HG02970 (cell line): ENCODE measurements around the gene LIPH.
A peak's percentile ranks its signal among the peaks of the same experiment; 100 is the strongest.

Experiments
- ATAC-seq: cut with Tn5 transposase; IDR thresholded peaks from one replicate; pipeline ENCODE4 v1.9.1; 2021; ENCODE audit warnings: mild to moderate bottlenecking, moderate library complexity, moderate number of reproducible peaks; ENCODE audit not compliant: unreplicated experiment, low FRiP score

Gene LIPH

DNA sequence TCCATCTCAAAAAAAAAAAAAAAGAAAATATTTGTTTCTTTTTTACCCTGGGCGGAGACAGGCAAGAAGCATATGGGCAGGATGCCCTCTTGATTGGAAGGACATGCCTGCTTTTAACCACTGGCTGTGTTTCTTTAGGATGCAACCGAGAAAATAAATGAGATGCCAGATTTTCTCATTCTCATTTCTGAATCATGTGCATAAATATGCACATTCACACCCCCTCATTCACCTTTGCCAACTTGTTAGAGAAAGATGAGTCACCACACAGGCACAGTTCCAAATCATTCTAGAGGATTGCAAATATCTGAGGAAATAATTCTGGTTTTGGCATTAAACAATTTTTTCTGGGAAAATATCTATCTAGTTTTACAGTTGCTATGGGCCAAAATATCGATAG, 3.3 kb downstream of the LIPH start:
- no peak for ATAC-seq

DNA sequence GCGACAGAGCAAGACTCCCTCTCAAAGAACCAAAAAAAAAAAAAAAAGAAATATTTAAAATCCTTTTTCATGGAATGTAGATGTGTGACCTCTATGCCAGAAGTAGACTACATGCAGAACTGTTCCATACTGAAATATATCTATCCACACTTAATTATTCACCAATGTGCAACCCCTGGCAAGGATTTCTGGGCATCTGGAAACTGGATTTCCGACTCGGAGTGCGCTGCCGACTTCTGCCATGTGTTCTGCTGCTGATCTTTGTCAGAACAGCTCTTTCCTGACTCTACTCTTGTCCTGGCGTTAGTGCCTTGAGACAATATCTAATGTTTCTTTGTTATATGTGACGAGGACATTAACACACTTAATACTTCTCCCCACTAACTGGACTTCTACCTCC, 11.7 kb downstream of the LIPH start:
- ATAC-seq, result no peak

DNA sequence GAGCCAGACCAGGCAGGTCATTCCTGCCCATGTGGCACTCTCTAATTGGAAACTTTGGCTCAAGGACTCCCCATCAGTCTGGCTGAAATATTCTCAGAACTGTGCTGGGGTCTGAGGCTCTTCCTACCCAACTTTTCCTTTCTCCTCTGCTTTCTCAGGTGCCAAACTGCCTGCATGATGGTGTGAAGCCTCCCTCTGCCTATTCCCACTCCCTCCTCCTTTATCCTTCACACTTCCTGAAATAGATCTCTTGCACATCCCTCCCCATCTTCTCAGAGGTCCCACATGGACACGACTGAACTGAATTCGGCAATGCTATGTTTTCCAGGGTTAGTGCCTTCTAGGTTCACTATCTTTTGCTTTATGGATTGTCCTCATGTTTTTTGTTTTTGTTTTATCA, 12.5 kb downstream of the LIPH start:
- no peak for ATAC-seq

DNA sequence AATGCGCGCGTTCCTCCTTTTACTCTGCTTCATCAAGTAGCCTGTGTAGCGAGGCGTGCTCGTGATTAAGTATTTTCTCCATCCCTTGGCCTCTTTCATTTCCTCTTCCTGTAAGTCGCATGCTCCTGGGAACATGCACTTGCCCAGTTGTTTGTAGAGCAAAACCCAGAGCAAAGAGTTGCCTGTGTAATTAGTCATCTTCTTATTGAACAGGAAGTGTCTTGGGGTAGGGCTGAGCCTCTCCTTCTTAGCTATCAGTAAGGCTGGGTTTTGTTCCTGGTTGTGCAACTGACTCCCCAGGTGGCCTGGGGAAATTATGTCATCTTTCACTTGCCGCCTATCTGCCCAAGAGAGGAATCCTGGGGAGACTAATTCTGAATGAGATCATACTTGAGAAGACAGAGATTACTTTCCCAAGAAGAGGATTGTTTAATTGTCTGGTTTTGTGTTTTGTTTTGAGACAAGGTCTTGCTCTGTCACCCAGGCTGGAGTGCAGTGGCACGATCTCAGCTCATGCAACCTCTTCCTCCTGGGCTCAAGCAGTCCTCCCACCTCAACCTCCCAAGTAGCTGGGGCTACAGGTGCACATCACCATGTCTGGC, 14.9 kb downstream of the LIPH start:
- ATAC-seq, result peak; percentile 89

DNA sequence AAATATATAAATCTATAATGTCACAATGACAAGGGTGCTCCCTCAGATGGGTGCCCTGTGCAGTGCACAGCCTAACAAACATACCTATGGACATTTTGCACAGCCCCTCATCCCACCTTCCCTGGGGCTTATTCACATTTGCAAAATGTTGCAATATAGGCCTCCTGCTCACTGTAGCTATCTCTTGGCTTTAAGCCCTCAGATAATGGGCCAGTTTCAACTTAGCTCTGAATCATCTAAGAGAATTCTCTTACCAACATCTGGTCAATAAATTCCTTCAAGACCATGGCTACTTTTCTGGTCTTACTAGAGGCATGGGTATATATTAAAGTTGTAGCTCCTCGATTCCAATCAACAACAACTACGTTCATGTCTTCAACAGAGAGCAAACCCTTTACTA, 17.9 kb downstream of the LIPH start:
- no peak for ATAC-seq

DNA sequence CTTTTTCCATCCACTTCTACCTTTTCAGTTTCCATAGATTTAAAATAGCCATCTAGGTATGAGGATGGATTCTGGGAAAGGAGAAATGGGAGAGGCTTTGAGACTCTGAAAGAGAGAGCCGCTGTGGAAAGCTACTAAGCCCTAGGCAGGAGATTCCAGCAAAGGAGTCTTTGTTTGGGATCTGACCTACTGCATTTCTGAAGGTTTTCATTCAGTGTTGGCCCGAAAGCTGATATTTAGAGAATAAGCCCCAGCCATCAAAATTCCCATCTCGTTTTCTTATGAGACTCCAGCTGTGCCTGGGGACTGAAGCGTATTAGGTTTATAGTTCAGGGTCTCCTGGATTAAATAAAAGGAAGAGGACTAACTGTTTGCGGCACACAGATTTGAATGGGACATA, 19.5 kb downstream of the LIPH start:
- ATAC-seq, result no peak

DNA sequence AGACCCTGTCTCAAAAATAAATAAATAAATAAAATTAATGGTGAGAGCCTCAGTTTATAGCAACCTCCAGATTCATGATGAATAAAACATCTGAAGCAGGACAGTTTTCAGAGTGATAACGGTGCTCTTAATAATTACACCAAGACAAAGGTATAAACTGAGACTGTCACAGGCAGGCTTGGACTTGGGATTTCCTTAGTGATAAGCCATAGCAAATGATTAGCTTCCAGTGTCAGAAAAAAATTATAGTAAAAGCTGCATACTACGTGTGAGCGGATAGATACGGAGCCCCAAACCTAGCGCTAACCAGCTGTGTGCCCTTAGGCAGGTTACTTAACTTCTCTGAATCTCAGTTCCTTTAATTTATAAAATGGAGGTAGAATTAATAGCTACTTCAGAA, 21.5 kb downstream of the LIPH start:
- no peak for ATAC-seq

DNA sequence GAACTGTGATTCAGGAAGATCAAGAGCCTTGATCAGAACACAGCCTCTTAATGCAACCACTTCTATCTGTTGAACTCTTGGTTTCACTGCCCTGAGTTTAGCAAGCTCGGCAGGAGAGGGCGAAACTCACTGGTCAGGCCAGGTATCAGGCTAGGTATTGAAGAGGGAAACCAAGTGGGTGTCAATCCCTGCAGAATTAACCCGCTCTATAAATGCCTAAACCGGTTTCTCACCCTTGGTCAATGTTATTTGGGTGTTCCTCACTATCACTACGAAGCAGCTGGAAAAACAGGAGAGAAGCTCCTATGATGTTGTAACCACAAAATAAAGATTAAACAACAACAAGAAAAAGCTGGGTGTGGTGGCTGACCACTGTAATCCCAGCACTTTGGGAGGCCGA, 23.9 kb downstream of the LIPH start:
- ATAC-seq, result no peak

DNA sequence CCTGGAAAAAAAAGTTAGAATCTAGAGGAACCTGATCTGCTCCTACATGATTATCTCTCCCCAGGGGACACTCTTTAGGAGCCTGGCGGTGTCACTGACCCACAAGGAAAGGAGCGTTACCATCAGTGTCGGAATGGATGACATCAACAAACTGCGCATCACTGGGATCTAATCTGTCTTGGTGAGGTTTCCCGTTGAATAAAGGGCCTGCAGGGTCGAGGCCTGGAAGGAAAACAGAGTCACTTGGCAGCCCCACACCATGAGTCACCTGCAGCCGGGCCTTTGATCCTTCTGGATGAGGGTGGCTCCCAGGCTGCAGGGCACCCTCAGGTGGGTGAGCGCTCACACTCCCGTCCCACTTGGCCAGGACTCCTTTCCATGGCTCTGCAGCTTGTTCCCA, 25.0 kb downstream of the LIPH start:
- no peak for ATAC-seq

DNA sequence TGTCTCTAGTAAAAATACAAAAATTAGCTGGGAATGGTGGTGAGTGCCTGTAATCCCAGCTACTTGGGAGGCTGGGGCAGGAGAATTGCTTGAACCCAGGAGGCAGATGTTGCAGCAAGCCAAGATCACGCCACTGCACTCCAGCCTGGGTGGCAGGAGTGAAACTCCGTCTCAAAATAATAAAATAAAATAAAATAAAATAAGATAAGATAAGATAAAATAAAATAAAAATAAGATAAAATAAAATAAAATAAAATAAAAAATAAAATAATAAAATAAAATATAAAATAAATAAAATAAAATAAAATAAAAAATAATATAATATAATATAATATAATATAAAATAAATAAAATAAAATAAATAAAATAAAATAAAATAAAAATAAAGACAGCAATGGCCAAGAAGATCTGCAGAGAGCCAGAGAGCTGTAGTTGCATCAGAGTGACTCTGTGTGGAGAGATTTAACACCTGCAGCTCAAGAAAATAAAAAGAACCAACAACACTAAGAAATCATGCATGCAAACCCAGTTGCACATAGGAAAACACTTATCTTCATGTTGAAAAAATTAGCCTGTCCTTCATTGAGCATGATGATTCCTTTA, 25.9 kb downstream of the LIPH start:
- no peak for ATAC-seq

DNA sequence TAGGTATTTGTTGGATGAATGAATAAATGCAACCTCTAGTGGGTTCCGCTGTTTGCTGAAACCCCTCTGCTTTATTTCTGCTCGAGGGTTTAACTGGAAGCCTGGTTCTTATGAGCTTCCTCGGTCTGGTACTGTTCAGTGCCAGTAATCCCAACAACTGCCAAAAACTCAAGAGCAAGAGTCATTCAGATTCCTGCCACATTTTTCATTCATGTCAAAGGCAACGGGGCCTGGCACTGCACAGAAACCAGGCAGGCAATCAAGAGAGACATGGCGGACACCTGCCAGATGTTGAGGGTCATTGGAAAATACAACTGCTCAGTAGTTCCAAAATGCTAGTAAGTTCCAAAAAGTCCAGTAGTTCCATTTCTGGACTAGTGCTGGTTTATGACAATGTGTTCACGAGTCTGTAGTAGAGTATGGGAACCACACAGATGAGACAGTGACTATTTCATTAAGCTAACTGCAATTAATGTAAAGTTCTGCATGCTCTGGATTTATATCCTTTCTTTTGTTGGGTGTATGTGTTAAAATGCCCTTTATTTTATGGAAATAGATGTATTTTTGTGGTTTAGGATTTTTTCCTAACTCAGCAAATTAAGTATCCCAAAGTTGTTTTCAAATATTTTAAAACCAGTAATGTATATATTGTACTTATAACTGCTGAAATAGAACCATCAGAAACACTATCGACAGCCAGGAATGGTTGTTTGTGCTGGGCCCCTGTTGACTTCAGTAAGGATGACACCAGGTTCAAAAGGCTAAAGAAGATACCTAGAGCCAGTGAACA, 30.8 kb downstream of the LIPH start:
- no peak for ATAC-seq

DNA sequence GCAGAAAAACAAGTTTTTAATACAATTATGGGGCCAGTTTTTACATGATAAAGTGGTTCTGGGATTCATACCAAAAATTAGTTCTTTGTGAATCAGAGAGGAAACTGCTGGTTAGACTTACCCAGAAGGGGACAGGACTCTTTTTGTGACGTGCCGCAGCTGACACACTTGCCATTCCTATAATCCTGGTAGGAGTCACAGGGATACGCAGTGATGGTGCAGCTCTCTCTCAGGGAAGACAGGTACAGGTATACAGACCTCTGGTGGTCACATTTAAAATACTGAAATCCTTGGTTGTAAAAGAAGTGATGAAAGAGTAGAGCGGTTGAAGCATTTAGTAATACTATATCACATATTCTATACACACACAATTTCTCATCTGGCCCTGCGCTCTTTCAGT, 33.4 kb downstream of the LIPH start:
- ATAC-seq, result no peak

DNA sequence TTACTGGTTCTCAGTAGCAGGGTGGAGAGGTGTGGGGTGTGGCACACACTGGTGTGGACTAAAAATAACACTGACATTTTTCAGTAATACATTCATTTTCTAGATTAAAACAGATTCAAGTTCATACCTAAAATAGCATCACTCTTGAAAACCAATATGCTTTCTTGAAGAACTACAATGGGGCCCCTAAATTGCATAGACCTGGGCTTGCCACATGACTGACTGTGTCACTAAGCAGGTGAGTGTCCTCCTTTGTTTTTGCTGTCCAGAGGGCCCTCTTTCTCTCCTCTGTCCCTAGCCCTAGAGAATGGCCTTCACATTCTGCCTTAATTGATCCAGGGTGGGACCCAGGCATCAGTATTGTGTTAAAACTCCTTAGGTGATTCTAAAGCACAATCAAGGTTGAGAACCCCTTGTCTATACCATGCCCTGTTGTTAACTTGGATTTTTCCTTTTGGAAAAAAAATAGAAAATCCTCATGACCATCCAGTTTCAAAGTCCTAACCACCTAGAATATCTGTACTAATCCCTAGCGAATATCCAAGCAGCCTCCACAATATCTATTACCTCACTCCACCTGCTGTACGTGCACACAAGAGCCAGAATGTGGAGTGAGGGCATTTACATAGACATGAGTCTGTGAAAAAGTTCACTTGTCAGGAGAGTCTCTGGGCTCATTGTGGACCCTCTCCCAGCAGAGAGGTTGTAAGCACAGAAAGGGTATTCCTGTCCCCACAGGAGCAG, 34.8 kb downstream of the LIPH start:
- no peak for ATAC-seq

DNA sequence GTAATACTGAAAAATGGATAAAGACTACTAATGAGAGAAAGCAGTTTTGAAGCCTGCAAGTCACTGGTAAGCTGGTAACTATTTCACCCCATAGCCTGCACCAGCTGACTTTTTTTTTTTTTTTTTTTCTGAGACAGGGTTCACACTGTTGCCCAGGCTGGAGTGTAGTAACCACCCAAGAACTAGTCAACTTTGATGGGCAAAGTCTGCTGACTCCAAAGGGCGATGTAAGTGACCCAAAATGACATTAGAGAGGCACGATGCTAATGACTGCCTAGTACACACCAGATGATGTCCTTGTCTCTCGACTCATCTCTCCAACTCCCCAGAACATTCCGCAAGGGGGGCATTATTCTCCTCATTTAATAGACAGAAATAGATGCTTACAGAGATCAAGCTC, 40.7 kb downstream of the LIPH start:
- ATAC-seq, result no peak

DNA sequence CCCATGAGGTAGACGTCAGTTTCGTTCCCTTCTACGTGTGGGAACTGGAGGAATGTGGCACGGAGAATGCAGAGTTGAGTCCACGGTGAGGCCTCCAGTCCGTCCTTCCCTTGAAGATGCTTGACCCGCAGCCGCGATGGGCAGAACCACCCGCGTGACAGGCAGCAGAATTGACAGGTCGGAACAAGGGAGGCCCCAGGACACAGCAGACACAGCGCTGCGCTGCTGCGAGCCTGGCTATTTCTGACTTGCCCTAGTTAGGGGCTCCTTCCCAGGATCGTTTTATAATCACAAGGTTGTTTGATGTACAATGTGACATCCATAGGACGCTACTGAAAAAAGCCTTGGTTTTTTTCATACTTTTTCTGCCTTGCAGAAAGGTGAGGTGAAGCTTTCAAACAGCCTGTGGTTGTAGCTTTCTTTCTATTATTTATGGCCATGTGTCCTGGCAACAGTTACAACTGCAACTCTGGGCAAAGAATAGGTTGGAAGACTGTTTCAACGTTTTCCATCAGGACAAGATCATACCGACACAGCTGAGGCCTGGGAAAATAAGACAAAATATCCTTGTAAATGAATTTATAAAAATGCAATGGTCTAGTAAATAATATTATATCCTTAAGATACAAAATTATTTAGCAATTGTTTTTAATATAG, 43.9 kb downstream of the LIPH start:
- ATAC-seq, result no peak

DNA sequence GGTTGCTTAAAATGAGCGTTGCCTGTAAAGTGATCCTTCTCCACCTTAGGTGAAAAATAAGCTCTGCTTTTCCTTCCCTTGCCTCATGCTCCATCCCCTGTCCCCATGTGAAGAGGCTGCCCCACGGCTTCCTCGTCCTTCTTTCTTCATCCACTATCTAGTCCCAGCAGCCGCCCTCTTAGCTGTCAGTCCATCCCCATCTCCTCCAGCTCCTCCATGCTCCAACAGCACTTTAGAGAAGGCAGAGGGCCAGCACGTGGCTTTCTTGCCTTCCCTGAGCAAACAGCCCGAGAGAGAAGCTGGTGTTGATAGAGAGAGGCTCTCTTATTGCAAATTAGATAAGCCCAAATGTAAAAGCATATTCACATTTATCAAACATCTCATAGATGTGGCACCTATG, 44.5 kb downstream of the LIPH start:
- ATAC-seq, result no peak

DNA sequence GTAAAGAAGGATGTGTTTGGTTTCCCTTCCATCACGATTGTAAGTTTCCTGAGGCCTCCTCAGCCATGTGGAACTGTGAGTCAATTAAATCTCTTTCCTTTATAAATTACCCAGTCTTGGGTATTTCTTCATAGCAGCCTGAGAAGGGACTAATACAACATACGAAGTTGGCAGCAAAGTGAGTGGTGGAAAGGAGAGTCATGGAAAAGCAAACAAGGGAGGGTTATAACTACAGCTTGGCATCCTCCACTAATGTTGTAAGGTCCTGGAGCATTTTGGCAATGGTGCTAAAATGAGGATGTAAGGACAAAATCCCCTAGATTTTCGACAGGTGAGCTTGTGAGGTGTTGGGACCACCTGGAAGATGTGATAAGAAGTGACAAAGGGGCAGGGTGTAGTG, 47.8 kb downstream of the LIPH start:
- no peak for ATAC-seq

DNA sequence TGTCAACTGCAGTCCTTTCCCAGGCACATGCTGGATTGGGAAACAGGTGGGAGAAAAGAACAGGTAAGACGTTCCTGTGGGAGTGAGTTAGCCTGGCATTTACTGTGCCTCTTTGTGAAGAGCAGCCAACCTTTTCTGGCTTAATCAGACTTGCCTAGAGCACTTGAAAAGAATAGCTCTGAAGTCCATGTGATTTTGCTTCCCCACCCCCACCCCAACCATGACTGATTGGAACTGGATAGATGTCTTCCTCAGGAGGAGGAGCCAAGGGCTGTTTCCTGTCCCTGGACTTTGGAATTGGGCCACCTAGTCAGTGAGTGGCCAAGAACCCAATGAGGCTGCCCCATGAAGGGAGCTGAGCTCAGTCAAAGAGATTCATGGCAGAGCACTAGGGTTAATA, 48.9 kb downstream of the LIPH start:
- no peak for ATAC-seq

DNA sequence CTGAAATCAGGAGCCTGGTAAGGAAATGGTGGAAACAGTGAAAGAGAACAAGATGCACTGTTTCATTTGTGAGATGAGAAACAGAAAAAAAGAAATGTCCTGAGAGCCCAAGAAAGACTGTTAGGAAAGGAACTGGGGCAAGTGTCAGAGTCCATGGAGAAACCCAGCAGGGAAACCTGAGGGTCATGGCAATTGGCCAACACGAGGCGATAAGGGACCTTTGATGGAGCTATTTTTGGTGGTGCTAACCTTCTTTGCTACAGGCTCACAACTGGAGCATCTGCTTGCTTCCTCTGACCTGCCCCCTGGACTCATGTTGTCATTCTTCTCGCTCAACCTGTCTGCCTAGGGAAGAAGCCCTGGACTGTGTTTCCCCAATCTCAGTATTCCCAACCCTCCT, 49.4 kb downstream of the LIPH start:
- no peak for ATAC-seq

DNA sequence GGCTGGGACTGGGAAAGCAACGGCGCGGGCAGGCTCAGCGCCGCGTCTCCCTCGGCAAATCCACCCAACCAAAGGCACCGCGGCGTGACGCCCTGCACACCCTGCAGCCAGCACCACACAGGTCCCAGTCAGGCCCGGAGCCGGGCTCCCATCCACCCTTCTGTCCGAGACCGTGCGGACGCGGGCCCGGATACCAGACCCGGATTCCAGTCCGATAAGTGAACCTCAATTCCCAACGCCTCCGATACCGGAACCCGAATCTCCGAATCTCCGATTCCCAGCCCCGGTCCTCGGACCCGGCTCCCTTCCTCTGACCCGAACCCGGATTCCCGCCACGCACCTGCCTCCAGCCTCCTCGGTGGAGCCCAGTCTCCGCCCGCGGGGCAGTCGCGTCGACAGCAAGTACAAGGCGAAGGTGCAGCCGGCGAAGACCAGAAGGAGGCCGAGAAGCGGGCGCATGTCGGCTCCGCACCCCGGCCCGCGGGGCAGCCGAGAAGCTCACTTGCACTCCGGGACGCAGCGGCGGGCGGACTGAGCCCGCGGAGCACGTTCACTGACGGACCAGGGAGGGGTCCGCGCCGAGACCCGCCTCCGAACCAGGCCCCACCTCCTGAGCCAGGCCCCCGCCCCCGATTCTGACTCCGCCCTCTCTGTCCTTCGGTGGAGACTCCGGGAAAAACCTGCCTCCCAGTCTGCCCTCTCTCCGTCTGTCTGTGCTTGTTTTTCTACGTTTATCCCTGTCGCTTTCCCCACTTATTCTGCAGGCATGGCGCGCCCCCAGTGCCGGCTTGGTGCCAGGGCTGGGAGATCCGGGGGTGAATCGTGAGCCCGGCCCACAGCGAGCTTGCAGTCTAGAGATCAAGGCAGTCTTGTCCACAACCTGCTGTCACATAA, 53.6 kb downstream of the LIPH start, which contains the start of gene TMEM41A:
Gene TMEM41A, minus strand, starts transcription at position 533 of the 894 bp plus-strand sequence. Its CDS starts 74 bp downstream, at position 459.
- peak; percentile 96 for ATAC-seq
